Choroid plexus epithelial cell (primary cell): ENCODE measurements around the gene WAPL.
A peak's percentile ranks its signal among the peaks of the same experiment; 100 is the strongest.

ENCODE experiments used
- DNase-seq: peaks from one replicate; pipeline ENCODE4 v3.0.0-alpha.2; 2010; ENCODE audit warnings: low read depth
- H3K4me3 ChIP-seq: 2 replicates; pipeline ENCODE4 v1.5.1; 2011; ENCODE audit warnings: low read depth, mild to moderate bottlenecking, control low read depth, low read length, moderate library complexity
- TF ChIP-seq, protein P1 (sequence below): conservative IDR thresholded peaks from 2 replicates; pipeline ENCODE4 v1.5.1; 2011; ENCODE audit warnings: low read depth, mild to moderate bottlenecking, control low read depth, inconsistent platforms, low read length, moderate library complexity

The WAPL gene

DNA sequence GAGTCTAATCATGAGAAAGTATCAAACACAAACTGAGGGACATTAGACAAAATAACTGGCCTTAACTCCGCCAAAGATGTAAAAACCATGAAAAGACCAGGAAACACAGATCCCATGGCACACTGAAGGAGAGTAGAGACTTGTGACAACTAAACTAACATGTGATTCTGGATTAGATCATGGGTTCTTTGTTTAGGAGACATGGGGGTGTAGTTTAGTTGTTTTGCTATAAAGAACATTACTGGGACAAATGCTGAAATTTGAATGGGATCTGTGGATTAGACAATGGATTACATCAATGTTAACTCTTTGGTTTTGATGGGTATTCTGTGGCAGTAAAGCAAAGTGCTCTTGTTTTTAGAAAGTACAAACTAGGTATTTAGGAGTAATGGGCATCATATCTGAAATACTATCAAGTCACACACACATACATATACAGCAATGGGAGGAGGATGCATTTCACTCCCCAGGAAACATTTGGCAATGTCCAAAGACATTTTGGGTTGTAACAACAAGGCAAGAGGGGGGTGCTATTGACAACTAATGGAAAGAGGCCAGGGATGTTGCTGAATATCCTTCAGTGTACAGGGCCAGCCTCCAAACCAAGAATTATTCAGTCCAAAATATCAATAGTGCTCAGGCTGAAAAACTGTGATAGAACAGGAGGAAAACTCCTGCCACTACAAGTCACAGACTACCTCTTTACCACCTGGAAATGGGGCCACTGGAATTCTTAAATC, 32.4 kb downstream of the WAPL start:
- DNase-seq: no peak
- TF ChIP-seq, protein P1, sequence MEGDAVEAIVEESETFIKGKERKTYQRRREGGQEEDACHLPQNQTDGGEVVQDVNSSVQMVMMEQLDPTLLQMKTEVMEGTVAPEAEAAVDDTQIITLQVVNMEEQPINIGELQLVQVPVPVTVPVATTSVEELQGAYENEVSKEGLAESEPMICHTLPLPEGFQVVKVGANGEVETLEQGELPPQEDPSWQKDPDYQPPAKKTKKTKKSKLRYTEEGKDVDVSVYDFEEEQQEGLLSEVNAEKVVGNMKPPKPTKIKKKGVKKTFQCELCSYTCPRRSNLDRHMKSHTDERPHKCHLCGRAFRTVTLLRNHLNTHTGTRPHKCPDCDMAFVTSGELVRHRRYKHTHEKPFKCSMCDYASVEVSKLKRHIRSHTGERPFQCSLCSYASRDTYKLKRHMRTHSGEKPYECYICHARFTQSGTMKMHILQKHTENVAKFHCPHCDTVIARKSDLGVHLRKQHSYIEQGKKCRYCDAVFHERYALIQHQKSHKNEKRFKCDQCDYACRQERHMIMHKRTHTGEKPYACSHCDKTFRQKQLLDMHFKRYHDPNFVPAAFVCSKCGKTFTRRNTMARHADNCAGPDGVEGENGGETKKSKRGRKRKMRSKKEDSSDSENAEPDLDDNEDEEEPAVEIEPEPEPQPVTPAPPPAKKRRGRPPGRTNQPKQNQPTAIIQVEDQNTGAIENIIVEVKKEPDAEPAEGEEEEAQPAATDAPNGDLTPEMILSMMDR: no peak

DNA sequence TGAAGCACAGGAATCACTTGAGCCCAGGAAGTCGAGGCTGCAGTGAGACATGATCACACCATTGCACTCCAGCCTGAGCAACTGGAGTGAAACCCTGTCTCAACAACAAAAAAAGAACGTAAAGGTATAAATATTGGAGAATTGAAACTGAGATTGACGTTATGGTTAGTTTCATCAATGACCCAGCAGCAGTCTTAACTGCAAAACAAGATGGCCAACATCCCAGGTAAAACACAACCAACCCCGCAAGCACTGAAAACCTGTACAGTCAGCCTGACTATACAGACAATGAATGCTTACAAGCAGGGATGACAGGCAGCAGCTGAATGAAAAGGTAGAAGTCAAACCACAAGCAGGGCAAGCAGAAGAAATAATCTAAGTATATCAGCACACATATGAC, 34.7 kb downstream of the WAPL start:
- DNase-seq: no peak
- TF ChIP-seq, protein P1: no peak
- H3K4me3 ChIP-seq: no peak overlapping the region

More for the DNA sequence above, 32.4 kb downstream of the WAPL start:
- H3K4me3 ChIP-seq: no peak overlapping the region

DNA sequence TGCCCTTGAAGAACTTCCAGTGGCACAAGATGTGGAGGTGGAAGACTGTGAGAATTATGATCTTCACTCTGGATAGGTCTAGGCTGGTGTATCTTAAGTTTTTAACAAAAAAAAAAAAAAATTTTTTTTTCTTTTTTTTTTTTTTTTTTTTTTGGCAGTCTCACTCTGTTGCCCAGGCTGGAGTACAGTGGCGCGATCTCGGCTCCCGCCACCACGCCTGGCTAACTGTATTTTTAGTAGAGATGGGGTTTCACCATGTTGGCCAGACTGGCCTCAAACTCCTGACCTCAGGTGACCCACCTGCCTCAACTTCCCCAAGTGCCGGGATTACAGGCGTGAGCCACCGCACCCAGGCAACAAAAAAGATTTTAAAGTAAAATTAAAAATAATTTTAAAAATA, 37.9 kb downstream of the WAPL start:
- DNase-seq: no peak
- no peak overlapping the region for H3K4me3 ChIP-seq
- TF ChIP-seq, protein P1: no peak

DNA sequence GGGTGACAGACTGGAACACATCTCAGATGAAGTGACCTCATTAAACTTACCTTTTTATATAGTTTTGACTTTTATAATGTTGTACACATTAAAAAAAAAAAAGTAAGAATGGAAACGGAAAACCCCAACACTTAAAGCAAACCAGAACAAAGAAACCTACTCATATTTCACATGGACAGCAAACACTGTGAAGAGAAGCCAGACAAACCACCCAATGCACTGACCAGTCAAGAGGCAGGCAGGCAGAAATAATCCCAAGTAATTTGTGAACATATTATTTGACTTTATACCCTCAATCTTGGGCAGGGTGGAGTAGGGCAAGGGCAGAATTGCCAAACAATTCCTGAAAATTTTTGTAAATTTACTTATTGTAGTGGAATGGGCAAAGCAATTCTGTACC, 39.8 kb downstream of the WAPL start:
- TF ChIP-seq, protein P1: no peak
- no peak overlapping the region for H3K4me3 ChIP-seq
- peak; percentile 41 for DNase-seq

DNA sequence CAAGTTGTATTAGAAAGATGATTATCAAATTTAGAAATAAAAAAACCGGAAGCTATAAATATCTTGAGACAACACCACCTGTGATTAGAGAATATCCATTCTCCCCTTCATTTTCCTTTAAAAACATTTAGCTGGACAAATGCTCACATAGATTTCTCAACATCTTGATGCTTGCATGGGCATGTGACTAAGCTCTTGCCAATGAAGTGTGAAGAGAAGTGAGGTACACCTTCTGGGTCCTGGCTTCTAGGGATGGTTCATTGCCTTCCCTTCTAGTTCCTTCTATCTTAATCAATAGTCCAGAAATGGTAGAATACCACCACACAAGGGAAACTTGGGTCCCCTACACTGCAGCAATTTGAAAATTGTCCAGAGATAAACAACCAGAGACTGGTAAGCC, 41.0 kb downstream of the WAPL start:
- TF ChIP-seq, protein P1: no peak
- no peak overlapping the region for H3K4me3 ChIP-seq
- DNase-seq: peak; percentile 8

DNA sequence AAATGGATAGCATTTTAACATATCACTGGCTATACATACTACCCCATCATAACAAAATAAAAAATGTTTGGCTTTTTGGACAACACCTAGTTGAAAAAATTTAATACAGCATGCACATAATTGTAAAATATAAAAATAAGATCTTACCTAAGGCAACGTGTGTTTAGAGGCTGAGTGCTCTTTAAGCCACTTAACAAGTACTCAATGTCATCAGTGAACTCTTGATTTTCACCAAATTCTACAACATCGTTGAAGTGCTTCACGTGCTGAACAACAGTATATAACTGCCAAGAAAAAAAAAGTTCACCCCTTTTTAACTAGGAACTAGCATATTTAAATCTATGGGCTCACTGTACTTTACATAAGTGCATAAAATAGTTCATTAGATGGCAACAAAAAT, 49.5 kb downstream of the WAPL start:
- DNase-seq: no peak
- TF ChIP-seq, protein P1: no peak
- no peak overlapping the region for H3K4me3 ChIP-seq

DNA sequence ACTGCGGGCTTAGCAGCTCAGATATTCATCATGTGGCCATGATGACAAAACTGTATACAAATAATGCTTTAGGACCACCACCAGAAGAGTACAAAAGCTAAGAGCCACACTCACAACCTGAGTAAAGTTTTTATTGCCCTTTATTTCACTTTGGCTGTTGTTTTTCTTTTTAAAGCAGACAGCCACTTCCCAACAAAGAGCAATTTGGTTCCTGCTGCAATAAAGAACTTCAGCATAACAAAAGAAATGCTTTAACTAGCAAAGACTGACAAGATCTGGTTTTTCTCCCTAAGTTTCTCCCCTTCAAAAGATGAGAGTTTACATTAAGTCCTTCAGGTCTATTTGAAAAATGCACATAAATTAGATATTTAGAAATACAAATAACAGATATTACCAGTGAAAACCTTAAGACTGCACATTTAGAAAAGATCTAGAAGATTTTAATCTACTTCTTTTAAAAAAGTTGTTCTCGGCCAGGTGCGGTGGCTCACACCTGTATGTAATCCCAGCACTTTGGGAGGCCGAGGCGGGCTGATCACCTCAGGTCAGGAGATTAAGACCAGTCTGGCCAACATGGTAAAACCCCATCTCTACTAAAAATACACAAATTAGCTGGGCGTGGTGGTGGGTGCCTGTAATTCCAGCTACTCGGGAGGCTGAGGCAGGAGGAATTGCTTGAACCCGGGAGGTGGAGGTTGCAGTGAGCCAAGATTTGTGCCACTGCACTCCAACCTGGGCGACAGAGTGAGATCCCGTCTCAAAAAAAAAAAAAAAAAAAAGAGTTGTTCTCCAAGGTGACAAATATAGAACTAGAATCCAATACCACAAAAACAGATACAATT, 59.4 kb downstream of the WAPL start:
- TF ChIP-seq, protein P1: no peak
- no peak for DNase-seq
- no peak overlapping the region for H3K4me3 ChIP-seq
